Sigmoid colon (tissue), 7 donors: ENCODE measurements around the gene EIPR1. TPM values are rescaled to one million over a fixed set of nuclear protein-coding genes. Genes with fewer than 3 reads are reported as not detected.
A peak's percentile ranks its signal among the peaks of the same experiment; 100 is the strongest.

Experiments
- DNase-seq: peaks from one replicate; pipeline ENCODE4 v3.0.0-alpha.2; 2019
- H3K27ac ChIP-seq, 4 donors: fragments of 200-600 bp; sonication (generic); one replicate each; pipeline ENCODE4 v1.5.1; 2016 to 2019; ENCODE audit warnings: mild to moderate bottlenecking in 1 of 4
- H3K27me3 ChIP-seq, 3 donors: fragments of 200-600 bp; sonication (generic); one replicate each; pipeline ENCODE4 v1.5.1; 2019; ENCODE audit warnings: mild to moderate bottlenecking in 1 of 3
- H3K36me3 ChIP-seq, 4 donors: fragments of 200-600 bp; sonication (generic); one replicate each; pipeline ENCODE4 v1.5.1; 2016 to 2019
- H3K4me1 ChIP-seq, 4 donors: fragments of 200-600 bp; sonication (generic); one replicate each; pipeline ENCODE4 v1.5.1; 2017 to 2019
- H3K4me3 ChIP-seq, 4 donors: fragments of 200-600 bp; sonication (generic); one replicate each; pipeline ENCODE4 v1.5.1; 2017 to 2019; ENCODE audit warnings: mild to moderate bottlenecking in 2 of 4, moderate library complexity in 1 of 4
- H3K9me3 ChIP-seq, 4 donors: fragments of 200-600 bp in 3 of 4; sonication (generic) in 3 of 4; one replicate each; pipeline versions ENCODE4 v1.5.1 to v1.6.1; 2013 to 2019
- EP300 ChIP-seq, 4 donors: sonication (generic); formaldehyde crosslinking; IDR thresholded peaks; one replicate each; pipeline ENCODE4 v1.6.1; 2017; ENCODE audit warnings: antibody characterized with exemption in 4 of 4
- POLR2A ChIP-seq, 2 donors: fragments of 450-650 bp; IDR thresholded peaks; one replicate each; pipeline ENCODE4 v1.6.1; 2016; ENCODE audit warnings: antibody characterized with exemption in 2 of 2, mild to moderate bottlenecking in 2 of 2, moderate library complexity in 2 of 2
- POLR2AphosphoS5 ChIP-seq, 4 donors: sonication (generic); formaldehyde crosslinking; IDR thresholded peaks; one replicate each; pipeline ENCODE4 v1.6.1; 2017; ENCODE audit warnings: antibody characterized with exemption in 4 of 4
- WGBS, 2 donors: extraction: QIAGEN DNeasy Blood & Tissue Kit; methylation state at CpG; one replicate each; pipeline ENCODE4 v1.1.7; 2013; 5-methylcytosine and 5-hydroxymethylcytosine counted together
- intact Hi-C: fragments of 100-400 bp; cut with DNase I; formaldehyde crosslinking; loops from one replicate; pipeline ENCODE4 v1.15.1; 2023
- polyA plus RNA-seq, 3 donors: library from polyadenylated mRNA; stranded (reverse); fragments of 200-250 nt; gene quantifications; one replicate each; pipeline ENCODE4 v1.2.3, GENCODE V29; 2013
- total RNA-seq, 4 donors: library from RNA; depleted of rRNA; stranded (reverse); fragments of >200 nt; gene quantifications; one replicate each; pipeline ENCODE4 v1.1.0, GENCODE V29; 2016
- TF ChIP-seq, protein P1 (sequence below), 4 experiments: fragments of 450-650 bp in 3 of 4; fragments of 200-600 bp in 1 of 4; IDR thresholded peaks; one replicate each; pipeline ENCODE4 v1.5.1; 2016 to 2019; ENCODE audit warnings: antibody characterized with exemption in 4 of 4, mild to moderate bottlenecking in 3 of 4, moderate library complexity in 2 of 4
- donor health status: healthy with polysubstance abuse.
- donor health status: Bipolar disorder and iron deficiency.
- donor health status: healthy.

EIPR1 gene
- total and polyA plus RNA-seq, 7 donors: 12.2 to 27.0 (median 20.0) TPM

DNA sequence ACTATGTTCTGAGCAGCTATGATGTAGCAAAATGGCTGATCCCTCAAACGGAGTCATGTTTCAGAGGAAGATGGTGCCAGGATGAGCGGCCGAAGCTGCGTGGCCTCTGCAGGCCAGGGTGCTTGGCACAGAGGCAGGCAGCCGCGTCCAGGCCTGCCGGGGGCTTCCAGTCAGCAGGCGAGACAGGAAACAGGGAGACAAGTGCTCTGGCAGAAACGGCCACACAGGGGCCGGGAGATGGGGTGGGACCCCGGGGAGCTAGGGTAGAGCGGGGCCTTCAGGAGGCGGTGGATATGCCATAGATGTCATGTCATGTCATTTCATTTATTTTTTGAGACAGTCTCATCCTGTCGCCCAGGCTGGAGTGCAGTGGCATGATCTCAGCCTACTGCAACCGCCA lies 50.7 kb downstream of the EIPR1 start:
- Histone ChIP-seq H3K4me1 (no peaks in the 10 kb centered on the region), H3K4me3 (no peak overlapping the region), H3K27me3 (no peaks in the 10 kb centered on the region), H3K9me3 (no peaks in the 10 kb centered on the region), H3K36me3 (peaks cover 0 to 6% (median 2%) of the 10 kb centered on the region in 4 donors), H3K27ac (no peak overlapping the region)
- intact Hi-C loops: no loop called here
- TF ChIP-seq POLR2AphosphoS5 (IDR thresholded peaks at IDR 0.05): no peak
- DNase-seq: peak; percentile 40
- WGBS, 2 donors: 90 to 94% methylated on average over 15 of the region's 15 CpGs

- TF ChIP-seq, protein P1, sequence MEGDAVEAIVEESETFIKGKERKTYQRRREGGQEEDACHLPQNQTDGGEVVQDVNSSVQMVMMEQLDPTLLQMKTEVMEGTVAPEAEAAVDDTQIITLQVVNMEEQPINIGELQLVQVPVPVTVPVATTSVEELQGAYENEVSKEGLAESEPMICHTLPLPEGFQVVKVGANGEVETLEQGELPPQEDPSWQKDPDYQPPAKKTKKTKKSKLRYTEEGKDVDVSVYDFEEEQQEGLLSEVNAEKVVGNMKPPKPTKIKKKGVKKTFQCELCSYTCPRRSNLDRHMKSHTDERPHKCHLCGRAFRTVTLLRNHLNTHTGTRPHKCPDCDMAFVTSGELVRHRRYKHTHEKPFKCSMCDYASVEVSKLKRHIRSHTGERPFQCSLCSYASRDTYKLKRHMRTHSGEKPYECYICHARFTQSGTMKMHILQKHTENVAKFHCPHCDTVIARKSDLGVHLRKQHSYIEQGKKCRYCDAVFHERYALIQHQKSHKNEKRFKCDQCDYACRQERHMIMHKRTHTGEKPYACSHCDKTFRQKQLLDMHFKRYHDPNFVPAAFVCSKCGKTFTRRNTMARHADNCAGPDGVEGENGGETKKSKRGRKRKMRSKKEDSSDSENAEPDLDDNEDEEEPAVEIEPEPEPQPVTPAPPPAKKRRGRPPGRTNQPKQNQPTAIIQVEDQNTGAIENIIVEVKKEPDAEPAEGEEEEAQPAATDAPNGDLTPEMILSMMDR (IDR thresholded peaks at IDR 0.05): no peak
- TF ChIP-seq POLR2A (IDR thresholded peaks at IDR 0.05) (no peak), POLR2AphosphoS5 (IDR thresholded peaks at IDR 0.05) (no peak), EP300 (IDR thresholded peaks at IDR 0.05) (no peak)
These were observed 51.5 kb downstream of the EIPR1 start for GRCh38 chr2:3326182-3326537.

GRCh38 chr2:3325458-3326181 lies 52.0 kb downstream of the EIPR1 start:
- 84 to 92% methylated on average over 11 of the region's 11 CpGs for WGBS, 2 donors
- Histone ChIP-seq H3K27ac (no peak overlapping the region), H3K9me3 (no peaks in the 10 kb centered on the region), H3K4me3 (no peak overlapping the region), H3K27me3 (no peaks in the 10 kb centered on the region), H3K4me1 (no peaks in the 10 kb centered on the region), H3K36me3 (peaks cover 0 to 1% (median 0%) of the 10 kb centered on the region in 4 donors)
- peak; percentile 52 for DNase-seq
- intact Hi-C loops: no loop called here
- no peak for TF ChIP-seq POLR2AphosphoS5 (IDR thresholded peaks at IDR 0.05)
- TF ChIP-seq, protein P1 (IDR thresholded peaks at IDR 0.05): no peak
- TF ChIP-seq POLR2A (IDR thresholded peaks at IDR 0.05): no peak
- no peak for TF ChIP-seq EP300 (IDR thresholded peaks at IDR 0.05)

More at GRCh38 chr2:3326182-3326537, 51.5 kb downstream of the EIPR1 start:
- Histone ChIP-seq H3K9me3 (no peaks in the 10 kb centered on the region), H3K36me3 (peaks cover 0 to 6% (median 2%) of the 10 kb centered on the region in 4 donors), H3K4me1 (no peaks in the 10 kb centered on the region), H3K4me3 (no peak overlapping the region), H3K27ac (no peak overlapping the region), H3K27me3 (no peaks in the 10 kb centered on the region)
- no peak for DNase-seq
- 92 to 97% methylated on average over 7 of the region's 7 CpGs for WGBS, 2 donors
- intact Hi-C loops: no loop called here

DNA sequence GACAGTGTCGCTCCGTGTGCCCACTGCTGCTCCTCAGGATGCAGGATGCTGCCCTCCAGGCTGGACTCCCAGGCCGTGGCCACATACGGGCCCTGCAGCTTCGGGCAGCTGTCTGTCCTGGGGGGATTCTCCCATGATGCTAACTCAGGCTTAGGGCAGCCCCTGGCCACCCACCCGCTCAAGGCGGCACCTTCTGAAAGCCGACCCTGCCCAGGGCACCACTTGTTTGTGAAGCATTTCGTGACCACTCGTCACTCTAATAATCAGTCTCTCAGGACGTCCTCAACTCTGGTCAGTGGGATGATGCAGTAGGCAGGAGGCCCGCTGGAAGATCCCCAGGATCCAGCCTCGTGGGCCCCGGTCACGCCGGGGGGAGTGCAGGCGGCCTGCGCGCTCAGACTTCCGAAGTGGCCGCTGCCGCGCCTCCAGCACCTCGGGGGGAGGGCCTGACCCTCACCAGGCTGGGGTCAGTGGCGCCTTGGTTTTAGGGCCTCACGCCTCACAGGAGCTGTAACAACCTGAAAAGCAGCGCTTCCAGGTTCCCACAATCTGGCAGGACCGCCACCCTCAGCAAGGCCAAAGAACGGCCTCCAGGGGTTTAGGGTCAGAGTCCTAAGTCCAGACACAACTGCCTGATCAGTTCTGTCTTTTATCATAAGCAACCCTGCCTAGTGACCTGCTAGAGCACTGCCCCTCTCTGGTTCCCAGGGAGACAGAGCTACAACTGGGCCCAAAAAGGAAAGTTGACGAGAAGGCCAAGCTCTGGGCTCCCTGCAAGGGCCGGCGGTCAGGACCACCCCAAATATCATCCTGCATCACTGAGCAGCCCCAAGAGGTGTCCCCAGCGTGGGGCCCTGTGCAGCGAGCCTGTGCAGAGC lies 53.0 kb downstream of the EIPR1 start:
- WGBS, 2 donors: 92 to 94% methylated on average over 34 of the region's 34 CpGs
- peak; percentile 45 for DNase-seq

More for the DNA sequence above, 53.0 kb downstream of the EIPR1 start:
- no peaks in the 10 kb centered on the region for H3K36me3 ChIP-seq
- no peaks in the 10 kb centered on the region for H3K4me1 ChIP-seq
- H3K9me3 ChIP-seq: no peaks in the 10 kb centered on the region
- H3K27ac ChIP-seq: no peak overlapping the region
- no peak overlapping the region for H3K4me3 ChIP-seq
- intact Hi-C loops: no loop called here
- TF ChIP-seq POLR2A (IDR thresholded peaks at IDR 0.05): no peak
- no peak for TF ChIP-seq POLR2AphosphoS5 (IDR thresholded peaks at IDR 0.05)
- no peak for TF ChIP-seq EP300 (IDR thresholded peaks at IDR 0.05)
- TF ChIP-seq, protein P1 (IDR thresholded peaks at IDR 0.05): no peak
- H3K27me3 ChIP-seq: no peaks in the 10 kb centered on the region
